Measurements from ENCODE around the gene PPP1R7. TPM values are rescaled to one million over a fixed set of nuclear protein-coding genes. Genes with fewer than 3 reads are reported as not detected.

Gene PPP1R7
- total RNA-seq, 1 experiment from 2014 or later = 65.4 TPM

DNA sequence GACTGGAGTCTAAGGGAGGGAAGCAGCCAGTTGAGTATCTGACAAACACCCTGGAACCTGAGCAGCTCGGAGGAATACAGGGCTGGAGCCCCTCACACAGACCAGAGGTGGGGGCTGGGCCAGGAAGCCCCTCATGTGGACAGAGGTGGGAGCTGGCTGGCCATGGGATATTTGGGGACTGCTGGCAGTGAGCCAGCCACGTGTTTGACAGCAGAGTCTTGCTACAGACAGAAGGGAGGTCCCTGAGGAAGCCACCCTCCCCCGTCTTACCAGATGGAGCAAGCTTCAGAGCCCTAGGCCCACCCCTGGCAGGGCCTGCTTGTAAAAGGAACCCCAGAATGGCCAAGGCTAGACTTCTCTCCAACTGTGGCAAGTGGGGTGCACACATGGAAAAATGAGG, 44.6 kb upstream of the PPP1R7 start:
- Mint-ChIP-seq H3K4me1 (ENCODE audit: low read depth, unreplicated experiment) (no peaks in the 10 kb centered on the region), H3K36me3 (ENCODE audit: insufficient read depth, unreplicated experiment) (peaks cover 21% of the 10 kb centered on the region), H3K27me3 (ENCODE audit: unreplicated experiment) (no peaks in the 10 kb centered on the region), H3K4me3 (ENCODE audit: low read depth, unreplicated experiment) (no peak overlapping the region), H3K9me3 (ENCODE audit: low read depth, unreplicated experiment) (no peaks in the 10 kb centered on the region), H3K27ac (ENCODE audit: unreplicated experiment) (no peak overlapping the region)
- intact Hi-C loops (cut with micrococcal nuclease; ENCODE audit: unreplicated experiment) = no loop called here
- BruUV-seq (replicated peaks) = no TSS peak
- CTCF ChIA-PET = no interaction called here
- no peak for DNase-seq
- TF ChIP-seq, protein P1, sequence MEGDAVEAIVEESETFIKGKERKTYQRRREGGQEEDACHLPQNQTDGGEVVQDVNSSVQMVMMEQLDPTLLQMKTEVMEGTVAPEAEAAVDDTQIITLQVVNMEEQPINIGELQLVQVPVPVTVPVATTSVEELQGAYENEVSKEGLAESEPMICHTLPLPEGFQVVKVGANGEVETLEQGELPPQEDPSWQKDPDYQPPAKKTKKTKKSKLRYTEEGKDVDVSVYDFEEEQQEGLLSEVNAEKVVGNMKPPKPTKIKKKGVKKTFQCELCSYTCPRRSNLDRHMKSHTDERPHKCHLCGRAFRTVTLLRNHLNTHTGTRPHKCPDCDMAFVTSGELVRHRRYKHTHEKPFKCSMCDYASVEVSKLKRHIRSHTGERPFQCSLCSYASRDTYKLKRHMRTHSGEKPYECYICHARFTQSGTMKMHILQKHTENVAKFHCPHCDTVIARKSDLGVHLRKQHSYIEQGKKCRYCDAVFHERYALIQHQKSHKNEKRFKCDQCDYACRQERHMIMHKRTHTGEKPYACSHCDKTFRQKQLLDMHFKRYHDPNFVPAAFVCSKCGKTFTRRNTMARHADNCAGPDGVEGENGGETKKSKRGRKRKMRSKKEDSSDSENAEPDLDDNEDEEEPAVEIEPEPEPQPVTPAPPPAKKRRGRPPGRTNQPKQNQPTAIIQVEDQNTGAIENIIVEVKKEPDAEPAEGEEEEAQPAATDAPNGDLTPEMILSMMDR (IDR thresholded peaks at IDR 0.05; ENCODE audit: unreplicated experiment) = no peak

DNA sequence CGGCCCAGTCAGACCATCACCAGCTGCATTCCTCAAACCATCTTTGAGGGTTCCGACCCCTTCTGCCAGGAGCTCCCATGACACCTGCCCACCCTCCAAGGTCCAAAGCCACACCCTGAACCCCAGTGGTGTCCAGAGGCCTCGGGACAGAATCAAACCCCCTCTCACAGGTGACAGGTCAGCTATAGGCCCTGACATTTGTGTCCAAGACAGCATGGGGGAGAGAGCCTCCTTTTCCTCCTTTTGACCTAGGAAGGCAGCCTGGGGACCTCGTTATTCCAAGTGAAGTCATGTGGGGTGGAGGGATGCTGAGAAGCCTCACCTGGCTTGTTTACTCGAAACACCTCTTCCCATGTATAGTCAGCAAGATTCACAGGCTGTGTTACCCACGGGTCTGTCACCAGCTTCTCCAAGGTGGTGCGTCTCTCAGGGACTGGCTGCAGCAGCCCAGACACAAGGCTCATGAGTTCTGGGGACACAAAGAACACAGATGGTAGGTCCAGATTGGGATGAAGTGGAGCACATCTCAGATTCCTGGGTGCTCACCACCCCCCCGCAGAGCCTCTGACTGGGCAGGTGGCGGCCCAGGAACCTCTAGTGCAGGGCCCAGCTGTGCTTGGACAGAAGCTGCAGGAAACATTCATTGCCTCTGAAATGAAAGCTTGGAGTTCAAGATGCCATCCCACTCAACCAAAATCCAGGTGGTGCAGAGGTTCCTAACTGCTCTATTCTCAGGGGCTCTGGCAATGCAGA, 43.1 kb upstream of the PPP1R7 start:
- Mint-ChIP-seq H3K27me3 (ENCODE audit: unreplicated experiment) (no peaks in the 10 kb centered on the region), H3K4me3 (ENCODE audit: low read depth, unreplicated experiment) (no peak overlapping the region), H3K27ac (ENCODE audit: unreplicated experiment) (no peak overlapping the region), H3K9me3 (ENCODE audit: low read depth, unreplicated experiment) (no peaks in the 10 kb centered on the region), H3K36me3 (ENCODE audit: insufficient read depth, unreplicated experiment) (peaks cover 18% of the 10 kb centered on the region), H3K4me1 (ENCODE audit: low read depth, unreplicated experiment) (no peaks in the 10 kb centered on the region)
- no peak for DNase-seq
- TF ChIP-seq, protein P1 (IDR thresholded peaks at IDR 0.05; ENCODE audit: unreplicated experiment) = no peak
- intact Hi-C loops (cut with micrococcal nuclease; ENCODE audit: unreplicated experiment) = no loop called here
- BruUV-seq (replicated peaks) = no TSS peak
- CTCF ChIA-PET = no interaction called here

DNA sequence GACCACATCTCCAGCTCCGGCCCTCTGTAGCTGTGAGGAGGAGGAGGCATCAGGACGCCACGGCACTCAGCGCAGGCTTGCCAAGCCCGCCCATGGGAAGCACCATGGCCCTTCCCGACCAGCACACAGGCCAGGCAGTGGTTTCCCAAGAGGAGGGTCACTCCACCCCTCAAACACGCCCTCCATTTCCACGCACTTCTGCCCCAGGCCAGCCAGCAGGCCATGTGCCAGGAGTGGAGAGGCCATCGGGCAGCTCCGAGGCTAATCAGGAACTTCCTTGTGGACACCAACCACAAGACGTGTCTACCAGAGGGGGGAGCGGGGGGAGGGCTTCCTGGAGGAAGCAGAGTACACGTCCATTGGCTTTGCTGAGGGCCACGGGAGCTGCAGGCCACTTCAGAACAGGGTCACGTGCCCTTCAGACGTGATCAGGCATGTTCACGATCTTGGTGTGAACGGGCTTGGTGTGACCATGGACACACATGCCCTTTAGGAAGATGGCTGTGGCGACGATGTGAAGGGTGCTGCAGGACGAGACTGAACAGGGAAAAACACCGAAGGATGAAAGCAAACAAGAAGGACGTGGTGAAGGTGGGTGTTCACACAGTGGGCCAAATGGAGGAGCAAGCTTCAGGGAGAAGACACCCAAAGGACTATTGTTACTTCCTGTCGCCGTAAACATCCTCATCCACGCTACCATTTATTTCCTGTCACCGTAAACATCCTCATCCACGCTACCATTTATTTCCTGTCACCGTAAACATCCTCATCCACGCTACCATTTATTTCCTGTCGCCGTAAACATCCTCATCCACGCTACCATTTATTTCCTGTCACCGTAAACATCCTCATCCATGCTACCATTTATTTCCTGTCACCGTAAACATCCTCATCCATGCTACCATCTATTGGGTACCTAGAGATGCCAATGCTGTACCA, 41.7 kb upstream of the PPP1R7 start:
- H3K4me1 Mint-ChIP-seq (ENCODE audit: low read depth, unreplicated experiment) = no peaks in the 10 kb centered on the region
- H3K27me3 Mint-ChIP-seq (ENCODE audit: unreplicated experiment) = no peaks in the 10 kb centered on the region
- H3K9me3 Mint-ChIP-seq (ENCODE audit: low read depth, unreplicated experiment) = no peaks in the 10 kb centered on the region
- H3K4me3 Mint-ChIP-seq (ENCODE audit: low read depth, unreplicated experiment) = no peak overlapping the region
- no TSS peak for BruUV-seq (replicated peaks)
- CTCF ChIA-PET = no interaction called here
- TF ChIP-seq, protein P1 (IDR thresholded peaks at IDR 0.05; ENCODE audit: unreplicated experiment) = no peak
- intact Hi-C loops (cut with micrococcal nuclease; ENCODE audit: unreplicated experiment) = no loop called here
- DNase-seq = no peak
- H3K36me3 Mint-ChIP-seq (ENCODE audit: insufficient read depth, unreplicated experiment) = peaks cover 8% of the 10 kb centered on the region
- H3K27ac Mint-ChIP-seq (ENCODE audit: unreplicated experiment) = no peak overlapping the region

DNA sequence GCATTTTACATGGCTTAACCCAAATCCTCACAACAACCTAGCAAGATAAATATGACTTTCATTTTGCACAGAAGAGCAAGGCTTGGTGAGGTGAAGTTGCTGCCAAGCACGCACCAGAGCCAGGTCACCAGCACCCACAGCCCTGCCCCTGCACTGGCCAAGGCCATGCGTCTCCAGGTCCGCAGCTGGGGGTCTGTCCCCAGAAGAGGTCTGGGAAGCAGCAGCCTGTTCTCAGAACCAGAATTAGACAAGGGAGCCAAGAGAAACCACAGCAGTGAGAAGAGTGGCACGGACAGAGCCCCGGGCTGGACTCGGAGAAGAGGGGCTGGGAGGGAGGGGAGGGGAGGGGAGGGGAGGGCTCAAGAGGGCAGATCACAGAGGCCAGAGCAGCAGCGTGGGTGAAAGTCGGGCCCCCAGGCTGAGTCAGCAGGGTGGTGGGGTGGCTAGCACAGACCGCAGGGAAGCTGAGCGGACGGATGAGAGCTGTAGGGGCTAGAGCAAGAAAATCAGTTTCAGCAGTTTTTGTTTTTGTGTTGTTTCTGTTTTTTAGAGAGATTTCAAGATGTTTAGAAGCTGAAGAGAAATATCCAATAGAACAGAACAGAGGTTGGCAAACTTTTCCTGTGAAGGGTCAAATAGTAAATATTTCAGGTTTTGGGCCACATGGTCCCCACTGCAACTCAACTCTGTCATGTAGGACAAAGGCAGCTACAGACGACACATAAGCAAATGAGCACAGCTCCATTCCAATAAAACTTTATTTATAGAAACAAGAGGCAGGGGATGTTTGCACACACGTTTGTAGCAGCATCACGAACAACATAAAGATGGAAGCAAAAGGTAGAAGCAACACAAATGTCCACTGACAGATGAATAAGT, 40.8 kb upstream of the PPP1R7 start:
- intact Hi-C loops (cut with micrococcal nuclease; ENCODE audit: unreplicated experiment) = no loop called here
- Mint-ChIP-seq H3K36me3 (ENCODE audit: insufficient read depth, unreplicated experiment) (peaks cover 8% of the 10 kb centered on the region), H3K9me3 (ENCODE audit: low read depth, unreplicated experiment) (no peaks in the 10 kb centered on the region), H3K4me3 (ENCODE audit: low read depth, unreplicated experiment) (no peak overlapping the region), H3K27me3 (ENCODE audit: unreplicated experiment) (no peaks in the 10 kb centered on the region), H3K4me1 (ENCODE audit: low read depth, unreplicated experiment) (no peaks in the 10 kb centered on the region), H3K27ac (ENCODE audit: unreplicated experiment) (no peak overlapping the region)
- no TSS peak for BruUV-seq (replicated peaks)
- CTCF ChIA-PET = no interaction called here
- TF ChIP-seq, protein P1 (IDR thresholded peaks at IDR 0.05; ENCODE audit: unreplicated experiment) = no peak
- no peak for DNase-seq
